Erythroblast (primary cell): Measurements from ENCODE around the gene FBXL17.

Experiments used
- DNase-seq, 2 experiments: peaks; one replicate each; lab custom pipeline; 2025; lab: John Stamatoyannopoulos, UW
- GATA1 ChIP-seq: IDR thresholded peaks from 2 replicates; pipeline ENCODE4 v1.6.1; 2011; ENCODE audit warnings: low read depth, mild to moderate bottlenecking, control low read depth, low read length, moderate library complexity
- POLR2A ChIP-seq: IDR thresholded peaks from 2 replicates; pipeline ENCODE4 v1.6.1; 2011; ENCODE audit warnings: mild to moderate bottlenecking, low read length

Gene FBXL17

GRCh38 chr5:107941036-107941435, 440.9 kb downstream of the FBXL17 start:
- DNase-seq: no peak
- TF ChIP-seq POLR2A (no peak), GATA1 (no peak)

GRCh38 chr5:107937651-107938355, 444.1 kb downstream of the FBXL17 start:
- TF ChIP-seq GATA1 (no peak), POLR2A (no peak)
- no peak for DNase-seq

GRCh38 chr5:107937204-107937603, 444.7 kb downstream of the FBXL17 start:
- TF ChIP-seq GATA1 (no peak), POLR2A (no peak)
- DNase-seq: no peak

- no peak for TF ChIP-seq POLR2A
- no peak for TF ChIP-seq GATA1
Measured at GRCh38 chr5:107936515-107936914, 445.4 kb downstream of the FBXL17 start.

GRCh38 chr5:107935645-107936044, 446.3 kb downstream of the FBXL17 start:
- no peak for DNase-seq
- TF ChIP-seq POLR2A (no peak), GATA1 (no peak)

More at GRCh38 chr5:107936515-107936914, 445.4 kb downstream of the FBXL17 start:
- DNase-seq: no peak

- DNase-seq: no peak
- TF ChIP-seq GATA1 (no peak), POLR2A (no peak)
Measured at GRCh38 chr5:107933326-107933725, 448.6 kb downstream of the FBXL17 start.

- DNase-seq: no peak
- TF ChIP-seq POLR2A: no peak
- TF ChIP-seq GATA1: no peak
Measured at GRCh38 chr5:107930891-107931290, 451.0 kb downstream of the FBXL17 start.

GRCh38 chr5:107930092-107930491, 451.8 kb downstream of the FBXL17 start:
- no peak for DNase-seq
- TF ChIP-seq GATA1: no peak
- no peak for TF ChIP-seq POLR2A

GRCh38 chr5:107929080-107929479, 452.8 kb downstream of the FBXL17 start:
- DNase-seq: no peak
- TF ChIP-seq POLR2A: no peak
- no peak for TF ChIP-seq GATA1

- DNase-seq: no peak
- TF ChIP-seq POLR2A (no peak), GATA1 (no peak)
Measured at GRCh38 chr5:107926121-107926520, 455.8 kb downstream of the FBXL17 start.

GRCh38 chr5:107925200-107925599, 456.7 kb downstream of the FBXL17 start:
- DNase-seq: no peak

GRCh38 chr5:107919969-107920368, 461.9 kb downstream of the FBXL17 start:
- TF ChIP-seq GATA1 (no peak), POLR2A (no peak)
- DNase-seq: no peak

More at GRCh38 chr5:107925200-107925599, 456.7 kb downstream of the FBXL17 start:
- TF ChIP-seq GATA1 (no peak), POLR2A (no peak)

- TF ChIP-seq GATA1: no peak
- no peak for TF ChIP-seq POLR2A
- no peak for DNase-seq
Measured at GRCh38 chr5:107919361-107919760, 462.5 kb downstream of the FBXL17 start.

- DNase-seq: no peak
- no peak for TF ChIP-seq POLR2A
- no peak for TF ChIP-seq GATA1
Measured at GRCh38 chr5:107917983-107918382, 463.9 kb downstream of the FBXL17 start.

- no peak for DNase-seq
- TF ChIP-seq GATA1 (no peak), POLR2A (no peak)
Measured at GRCh38 chr5:107916731-107917725, 464.9 kb downstream of the FBXL17 start.
